HTR-8/SVneo (cell line): ENCODE measurements around the gene PTTG1.

ENCODE experiments used
- DNase-seq: peaks from one replicate; pipeline ENCODE4 v3.0.0; 2011; ENCODE audit warnings: low spot score, mixed read lengths; ENCODE audit not compliant: insufficient read length
- FAIRE-seq: peaks from 2 replicates; lab custom pipeline; 2011; peaks lifted over from hg19 to GRCh38; lab: Jason Lieb, UNC

PTTG1 gene

GRCh38 chr5:160468363-160468975 lies 46.8 kb downstream of the PTTG1 start:
- DNase-seq (no peak), FAIRE-seq (no peak)

GRCh38 chr5:160469156-160470144 lies 47.8 kb downstream of the PTTG1 start:
- FAIRE-seq (no peak), DNase-seq (no peak)

- FAIRE-seq (no peak), DNase-seq (no peak)
These were observed 49.0 kb downstream of the PTTG1 start for GRCh38 chr5:160470437-160471361.

- DNase-seq (no peak), FAIRE-seq (no peak)
These were observed 50.1 kb downstream of the PTTG1 start for GRCh38 chr5:160471761-160472160.

- FAIRE-seq (no peak), DNase-seq (no peak)
These were observed 50.8 kb downstream of the PTTG1 start for GRCh38 chr5:160472482-160472881.

- DNase-seq (no peak), FAIRE-seq (no peak)
These were observed 52.0 kb downstream of the PTTG1 start for GRCh38 chr5:160473681-160474080.

GRCh38 chr5:160474084-160474483 lies 52.4 kb downstream of the PTTG1 start:
- FAIRE-seq, result no peak
- no peak for DNase-seq

GRCh38 chr5:160475864-160476438 lies 54.3 kb downstream of the PTTG1 start:
- FAIRE-seq (no peak), DNase-seq (no peak)

- FAIRE-seq (no peak), DNase-seq (no peak)
These were observed 55.8 kb downstream of the PTTG1 start for GRCh38 chr5:160477266-160477970.

GRCh38 chr5:160478163-160478562 lies 56.5 kb downstream of the PTTG1 start:
- FAIRE-seq, result no peak
- no peak for DNase-seq
